Measurements from ENCODE around the gene PID1.

- TF ChIP-seq CTCF (conservative IDR thresholded peaks at IDR 0.05; ENCODE audit: low read length), result no peak
- no peak for TF ChIP-seq EZH2phosphoT487 (IDR thresholded peaks at IDR 0.05; ENCODE audit: borderline replicate concordance, low read depth, low read length)
These were observed 185.6 kb downstream of the PID1 start for GRCh38 chr2:229085439-229085838.

Data from OCI-LY7 (cell line).